HG03095 (cell line): ENCODE data around the gene SCN8A.
"Not testable (repeated sequence)": the region's sequence is repeated elsewhere in the genome, so short reads cannot be mapped to it uniquely, and the experiment has no call there.

ENCODE experiments used
- ATAC-seq: cut with Tn5 transposase; IDR thresholded peaks from one replicate; pipeline ENCODE4 v1.9.1; 2021; ENCODE audit warnings: moderate library complexity; ENCODE audit not compliant: unreplicated experiment

Gene SCN8A

GRCh38 chr12:51622564-51622963 lies 31.5 kb downstream of the SCN8A start:
- no peak for ATAC-seq

GRCh38 chr12:51625370-51625769 lies 34.3 kb downstream of the SCN8A start:
- no peak for ATAC-seq

GRCh38 chr12:51626115-51626514 lies 35.1 kb downstream of the SCN8A start:
- ATAC-seq, result no peak

- no peak for ATAC-seq
Measured at GRCh38 chr12:51626629-51627028, 35.6 kb downstream of the SCN8A start.

- no peak for ATAC-seq
Measured at GRCh38 chr12:51630256-51630880, 39.3 kb downstream of the SCN8A start.

GRCh38 chr12:51630986-51631385 lies 40.0 kb downstream of the SCN8A start:
- ATAC-seq, result no peak

- ATAC-seq, result no peak
Measured at GRCh38 chr12:51631591-51631990, 40.6 kb downstream of the SCN8A start.

- ATAC-seq, result no peak
Measured at GRCh38 chr12:51632623-51633022, 41.6 kb downstream of the SCN8A start.

GRCh38 chr12:51635346-51635745 lies 44.3 kb downstream of the SCN8A start:
- ATAC-seq, result no peak

GRCh38 chr12:51636581-51636980 lies 45.5 kb downstream of the SCN8A start:
- ATAC-seq, result no peak

GRCh38 chr12:51636986-51637385 lies 46.0 kb downstream of the SCN8A start:
- no peak for ATAC-seq

GRCh38 chr12:51639361-51639760 lies 48.3 kb downstream of the SCN8A start:
- no peak for ATAC-seq

GRCh38 chr12:51642286-51642685 lies 51.3 kb downstream of the SCN8A start:
- ATAC-seq, result no peak

GRCh38 chr12:51643951-51644350 lies 52.9 kb downstream of the SCN8A start:
- no peak for ATAC-seq

- ATAC-seq, result not testable (repeated sequence)
Measured at GRCh38 chr12:51644691-51645090, 53.7 kb downstream of the SCN8A start.

- no peak for ATAC-seq
Measured at GRCh38 chr12:51645961-51646360, 54.9 kb downstream of the SCN8A start.

- no peak for ATAC-seq
Measured at GRCh38 chr12:51647647-51648046, 56.6 kb downstream of the SCN8A start.

GRCh38 chr12:51653431-51653830 lies 62.4 kb downstream of the SCN8A start:
- ATAC-seq, result no peak

- no peak for ATAC-seq
Measured at GRCh38 chr12:51661199-51661598, 70.2 kb downstream of the SCN8A start.

GRCh38 chr12:51661836-51662235 lies 70.8 kb downstream of the SCN8A start:
- no peak for ATAC-seq

GRCh38 chr12:51662728-51663154 lies 71.7 kb downstream of the SCN8A start:
- ATAC-seq, result no peak

GRCh38 chr12:51663390-51663789 lies 72.4 kb downstream of the SCN8A start:
- no peak for ATAC-seq

GRCh38 chr12:51666696-51667095 lies 75.7 kb downstream of the SCN8A start:
- no peak for ATAC-seq
